Neutrophil (primary cell): ENCODE measurements around the gene GPS1.

Experiments used
- H3K27ac ChIP-seq: fragments of 200-600 bp; sonication (generic); 2 replicates; pipeline ENCODE4 v1.5.1; 2016; ENCODE audit warnings: mild to moderate bottlenecking, moderate library complexity
- H3K27me3 ChIP-seq: fragments of 200-600 bp; sonication (generic); 2 replicates; pipeline ENCODE4 v1.6.0; 2016; ENCODE audit warnings: mild to moderate bottlenecking
- H3K36me3 ChIP-seq: fragments of 200-600 bp; sonication (generic); 2 replicates; pipeline ENCODE4 v1.5.1; 2017
- H3K4me1 ChIP-seq, 2 experiments: fragments of 200-600 bp in 1 of 2; sonication (generic) in 1 of 2; 1 replicate in 1 of 2; 2 replicates in 1 of 2; pipeline versions ENCODE4 v1.5.1 to v1.6.1; 2013 to 2016; ENCODE audit warnings: low read depth in 1 of 2, low read length in 1 of 2, mild to moderate bottlenecking in 1 of 2, moderate library complexity in 1 of 2; ENCODE audit not compliant: control insufficient read depth in 1 of 2, insufficient read depth in 1 of 2
- H3K4me3 ChIP-seq, 2 experiments: fragments of 200-600 bp in 1 of 2; sonication (generic) in 1 of 2; 1 replicate in 1 of 2; 2 replicates in 1 of 2; pipeline ENCODE4 v1.5.1; 2013 to 2016; ENCODE audit warnings: low read depth in 1 of 2, low read length in 1 of 2, mild to moderate bottlenecking in 1 of 2, moderate library complexity in 1 of 2
- H3K9me3 ChIP-seq: fragments of 200-600 bp; sonication (generic); 2 replicates; pipeline ENCODE4 v1.5.1; 2016
- TF ChIP-seq, protein P1 (sequence below): fragments of 200-600 bp; sonication (generic); IDR thresholded peaks from 2 replicates; pipeline ENCODE4 v1.5.1; 2016; ENCODE audit warnings: antibody characterized with exemption

Gene GPS1

DNA sequence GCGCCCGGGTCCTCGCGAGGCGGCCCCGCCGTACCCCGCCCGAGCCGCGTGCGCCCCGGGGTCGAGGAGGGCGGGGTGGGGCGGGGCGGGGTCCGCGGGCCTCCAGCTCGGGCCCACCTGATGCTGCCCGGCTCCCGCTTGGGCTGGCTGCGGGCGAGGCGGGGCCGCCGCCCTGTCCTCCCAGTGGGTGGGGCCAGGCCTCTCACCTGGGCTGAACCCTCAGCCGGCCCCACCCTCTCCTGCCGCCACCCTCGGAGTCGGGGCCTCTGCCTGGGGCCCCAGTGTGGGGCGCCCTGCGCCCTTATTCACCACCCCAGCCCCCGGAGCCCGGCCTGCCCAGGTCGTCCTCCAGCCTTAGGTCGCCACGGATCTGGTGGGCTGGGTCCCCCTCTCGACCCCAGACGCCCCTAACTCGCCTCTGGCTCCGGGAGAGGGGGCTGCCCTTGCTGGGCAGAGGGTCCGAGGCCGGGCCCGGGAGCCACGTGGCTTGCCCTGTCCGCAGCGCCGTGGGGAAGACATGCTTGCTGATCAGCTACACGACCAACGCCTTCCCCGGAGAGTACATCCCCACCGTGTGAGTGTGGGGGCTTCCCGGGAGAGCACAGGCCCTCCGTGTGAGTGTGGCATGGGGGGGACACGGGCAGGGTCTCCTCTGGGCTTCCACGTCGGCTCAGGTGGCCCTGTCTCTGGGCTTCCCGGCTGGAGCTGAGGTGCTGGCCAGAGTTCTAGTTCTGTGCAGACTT, 19.6 kb upstream of the GPS1 start:
- H3K9me3 ChIP-seq, result no peaks in the 10 kb centered on the region
- H3K36me3 ChIP-seq, result no peaks in the 10 kb centered on the region
- peaks cover 24% of the 10 kb centered on the region for H3K27me3 ChIP-seq
- H3K4me3 ChIP-seq, result peak overlapping the region in 1 of 2 experiments; percentile 45
- TF ChIP-seq, protein P1, sequence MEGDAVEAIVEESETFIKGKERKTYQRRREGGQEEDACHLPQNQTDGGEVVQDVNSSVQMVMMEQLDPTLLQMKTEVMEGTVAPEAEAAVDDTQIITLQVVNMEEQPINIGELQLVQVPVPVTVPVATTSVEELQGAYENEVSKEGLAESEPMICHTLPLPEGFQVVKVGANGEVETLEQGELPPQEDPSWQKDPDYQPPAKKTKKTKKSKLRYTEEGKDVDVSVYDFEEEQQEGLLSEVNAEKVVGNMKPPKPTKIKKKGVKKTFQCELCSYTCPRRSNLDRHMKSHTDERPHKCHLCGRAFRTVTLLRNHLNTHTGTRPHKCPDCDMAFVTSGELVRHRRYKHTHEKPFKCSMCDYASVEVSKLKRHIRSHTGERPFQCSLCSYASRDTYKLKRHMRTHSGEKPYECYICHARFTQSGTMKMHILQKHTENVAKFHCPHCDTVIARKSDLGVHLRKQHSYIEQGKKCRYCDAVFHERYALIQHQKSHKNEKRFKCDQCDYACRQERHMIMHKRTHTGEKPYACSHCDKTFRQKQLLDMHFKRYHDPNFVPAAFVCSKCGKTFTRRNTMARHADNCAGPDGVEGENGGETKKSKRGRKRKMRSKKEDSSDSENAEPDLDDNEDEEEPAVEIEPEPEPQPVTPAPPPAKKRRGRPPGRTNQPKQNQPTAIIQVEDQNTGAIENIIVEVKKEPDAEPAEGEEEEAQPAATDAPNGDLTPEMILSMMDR, result no peak
- peaks cover 34 to 42% of the 10 kb centered on the region in 2 experiments for H3K4me1 ChIP-seq
- H3K27ac ChIP-seq, result no peak overlapping the region

DNA sequence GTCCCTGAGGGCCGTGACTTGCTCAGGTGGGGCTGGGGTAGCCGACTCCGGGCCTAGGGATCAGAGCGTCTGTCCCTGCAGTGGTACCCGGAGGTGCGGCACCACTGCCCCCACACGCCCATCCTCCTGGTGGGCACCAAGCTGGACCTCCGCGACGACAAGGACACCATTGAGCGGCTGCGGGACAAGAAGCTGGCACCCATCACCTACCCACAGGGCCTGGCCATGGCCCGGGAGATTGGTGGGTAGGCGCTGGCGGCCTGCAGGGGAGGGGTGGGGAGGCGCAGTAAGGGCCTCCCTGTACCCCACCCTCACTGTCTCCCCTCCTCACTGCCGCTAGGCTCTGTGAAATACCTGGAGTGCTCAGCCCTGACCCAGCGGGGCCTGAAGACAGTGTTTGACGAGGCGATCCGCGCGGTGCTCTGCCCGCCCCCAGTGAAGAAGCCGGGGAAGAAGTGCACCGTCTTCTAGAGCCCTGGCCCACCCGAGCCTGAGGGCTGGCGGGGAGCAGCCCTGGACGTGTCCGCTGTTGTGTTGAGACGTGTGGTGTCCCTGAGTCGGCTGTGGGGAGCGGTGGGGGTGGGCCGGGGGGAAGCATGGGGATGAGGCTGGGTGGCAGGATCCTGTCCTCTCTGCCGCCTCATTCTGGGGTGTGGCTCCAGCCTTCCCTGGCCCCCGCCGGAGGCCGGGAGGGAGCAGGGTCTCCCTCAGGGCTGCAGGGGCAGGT, 18.2 kb upstream of the GPS1 start:
- peaks cover 24% of the 10 kb centered on the region for H3K27me3 ChIP-seq
- peaks cover 41 to 52% of the 10 kb centered on the region in 2 experiments for H3K4me1 ChIP-seq
- no peak overlapping the region for H3K4me3 ChIP-seq
- H3K36me3 ChIP-seq, result no peaks in the 10 kb centered on the region
- no peak overlapping the region for H3K27ac ChIP-seq
- TF ChIP-seq, protein P1, result no peak
- H3K9me3 ChIP-seq, result no peaks in the 10 kb centered on the region

DNA sequence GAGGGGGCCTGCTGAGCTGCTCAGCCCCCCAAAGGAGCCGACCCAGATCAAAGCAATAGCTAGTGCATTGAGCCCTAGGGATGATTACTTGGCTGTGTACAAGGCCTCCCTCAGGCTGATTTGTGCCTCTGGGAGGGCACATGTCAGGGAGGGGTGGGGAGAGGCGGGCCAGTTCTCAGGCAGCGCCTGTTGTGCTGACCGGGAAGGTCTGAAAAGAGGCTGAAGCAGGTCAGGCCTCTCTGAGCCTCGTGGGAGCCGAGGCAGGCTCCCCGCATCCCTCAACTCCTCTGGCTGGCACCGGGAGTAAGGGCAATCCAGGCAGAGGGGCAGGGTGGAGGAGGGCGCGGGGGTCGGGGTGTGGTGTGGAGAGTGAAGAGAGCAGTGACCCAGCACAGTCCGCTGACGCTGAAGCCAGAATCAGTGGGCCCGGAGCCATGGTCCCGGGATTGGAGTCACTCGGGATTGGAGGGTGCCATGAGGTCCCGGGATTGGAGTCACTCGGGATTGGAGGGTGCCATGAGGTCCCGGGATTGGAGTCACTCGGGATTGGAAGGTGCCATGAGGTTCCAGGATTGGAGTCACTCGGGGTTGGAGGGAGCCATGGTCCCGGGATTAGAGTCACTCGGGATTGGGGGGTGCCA, 17.2 kb upstream of the GPS1 start:
- Histone ChIP-seq H3K4me1 (peaks cover 41 to 52% of the 10 kb centered on the region in 2 experiments), H3K36me3 (no peaks in the 10 kb centered on the region), H3K27ac (no peak overlapping the region), H3K27me3 (peaks cover 24% of the 10 kb centered on the region), H3K9me3 (no peaks in the 10 kb centered on the region), H3K4me3 (no peak overlapping the region)
- TF ChIP-seq, protein P1, result no peak

DNA sequence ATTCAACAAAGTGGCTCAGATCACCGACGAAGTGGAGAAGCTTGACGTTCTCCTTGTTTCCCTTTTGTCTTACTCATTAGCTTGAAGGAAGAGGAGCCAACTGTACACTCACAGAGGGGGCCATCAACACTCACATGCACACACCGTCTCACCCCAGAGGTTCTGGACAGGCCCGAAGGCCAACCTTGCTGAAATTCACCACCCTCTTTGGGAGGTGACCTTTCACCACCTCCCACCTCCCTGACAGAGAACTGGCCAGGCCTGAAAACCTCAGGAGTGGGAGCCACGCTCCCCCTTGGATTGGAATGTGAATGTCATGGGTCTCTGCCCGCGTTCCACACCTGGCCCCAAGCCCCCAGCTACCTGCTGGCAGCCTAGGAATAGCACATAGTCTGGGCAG, 16.2 kb upstream of the GPS1 start:
- TF ChIP-seq, protein P1, result no peak
- Histone ChIP-seq H3K4me1 (peaks cover 32 to 43% of the 10 kb centered on the region in 2 experiments), H3K27ac (no peak overlapping the region), H3K27me3 (peaks cover 21% of the 10 kb centered on the region), H3K4me3 (no peak overlapping the region), H3K9me3 (no peaks in the 10 kb centered on the region), H3K36me3 (no peaks in the 10 kb centered on the region)

DNA sequence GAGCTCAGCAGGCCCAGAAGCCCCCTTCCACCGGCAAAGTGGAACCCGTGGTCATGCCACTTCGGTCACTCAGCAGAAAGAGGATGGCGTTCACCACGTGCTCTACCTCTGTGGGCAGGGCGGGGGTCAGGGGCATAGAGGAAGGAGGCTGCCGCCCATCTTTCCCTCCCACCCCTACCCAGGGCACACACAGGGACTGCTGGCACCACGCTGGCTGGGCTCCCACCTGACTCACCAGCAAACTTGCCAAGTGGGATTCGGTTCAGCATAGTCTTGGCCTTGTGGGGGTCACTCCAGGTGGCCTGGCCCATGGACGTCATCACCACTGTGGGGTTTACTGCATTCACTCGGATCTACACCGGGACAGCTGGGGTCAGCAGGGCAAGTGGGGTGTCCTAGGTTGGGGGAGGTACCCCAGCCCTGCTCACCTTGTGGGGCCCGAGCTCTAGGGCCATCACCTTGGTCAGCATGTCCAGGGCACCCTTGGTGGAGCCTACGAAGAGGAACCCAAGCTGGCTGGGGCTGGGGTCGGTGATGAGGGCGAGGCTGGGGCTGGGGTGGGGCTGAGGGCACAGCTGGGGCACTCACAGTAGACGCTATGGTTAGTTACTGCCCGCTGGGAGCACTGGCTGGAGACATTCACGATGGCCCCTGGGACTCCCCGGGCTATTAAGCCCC, 15.6 kb upstream of the GPS1 start:
- H3K27ac ChIP-seq, result peak overlapping the region; percentile 90
- no peaks in the 10 kb centered on the region for H3K36me3 ChIP-seq
- H3K4me1 ChIP-seq, result peaks cover 26 to 36% of the 10 kb centered on the region in 2 experiments
- no peaks in the 10 kb centered on the region for H3K9me3 ChIP-seq
- TF ChIP-seq, protein P1, result no peak
- peak overlapping the region; percentile 67 to 80 for H3K4me3 ChIP-seq
- H3K27me3 ChIP-seq, result peaks cover 15% of the 10 kb centered on the region
